ENCODE data around the gene ARHGAP26.

ARHGAP26 gene

DNA sequence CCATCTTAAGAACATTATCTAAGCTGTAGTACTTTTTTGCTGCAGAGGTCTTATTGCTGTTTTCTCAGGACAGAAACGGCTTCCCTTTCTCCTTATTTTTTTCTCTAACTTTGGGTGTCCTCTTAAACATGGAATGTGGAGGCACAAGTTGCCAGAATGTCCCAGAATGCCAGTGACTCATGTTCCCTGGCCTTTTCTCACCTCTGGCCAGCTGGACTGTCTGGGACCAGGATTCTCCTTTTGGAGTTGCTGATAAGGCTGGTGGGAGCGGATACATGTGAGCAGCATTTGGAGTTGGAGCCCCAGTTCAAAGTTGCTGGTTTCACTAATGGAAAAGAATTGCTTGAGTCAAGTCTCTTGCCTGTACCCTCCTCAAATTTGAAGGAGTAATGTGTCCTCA, 112.8 kb downstream of the ARHGAP26 start:
- no peaks in the 10 kb centered on the region for H3K27me3 ChIP-seq (ENCODE audit: control insufficient read depth in 1 of 2, insufficient read depth in 1 of 2, low read length in 2 of 2)
- H3K36me3 ChIP-seq (ENCODE audit: control insufficient read depth in 1 of 2, insufficient read depth in 2 of 2, low read depth in 1 of 2, low read length in 2 of 2) = peaks cover 2 to 3% of the 10 kb centered on the region in 2 experiments
- H3K79me1 ChIP-seq (replicated peaks; ENCODE audit: low read length, poor library complexity, severe bottlenecking) = peaks cover 2% of the 10 kb centered on the region
- no peak overlapping the region for H2BK5ac ChIP-seq (ENCODE audit: low read depth, low read length, poor library complexity, severe bottlenecking)
- H3K14ac ChIP-seq (ENCODE audit: low read length in 2 of 2) = no peak overlapping the region
- H3K9me3 ChIP-seq (ENCODE audit: control insufficient read depth, low read length) = no peaks in the 10 kb centered on the region
- H3K4me2 ChIP-seq (ENCODE audit: low read length, poor library complexity, severe bottlenecking) = no peak overlapping the region
- no peak overlapping the region for H3K27ac ChIP-seq (ENCODE audit: low read length, poor library complexity, severe bottlenecking)
- H4K91ac ChIP-seq (ENCODE audit: low read length) = no peak overlapping the region
- no peak overlapping the region for H3K18ac ChIP-seq (ENCODE audit: low read depth in 1 of 2, low read length in 2 of 2)
- H3K4ac ChIP-seq (ENCODE audit: low read depth in 1 of 2, low read length in 2 of 2) = peak overlapping the region in 1 of 2 experiments; percentile 40
- no peak overlapping the region for H2BK15ac ChIP-seq (ENCODE audit: low read depth, poor library complexity, severe bottlenecking)
- no peak overlapping the region for H3K4me3 ChIP-seq (ENCODE audit: insufficient read depth in 1 of 2, low read depth in 1 of 2, low read length in 2 of 2)
- H4K8ac ChIP-seq (ENCODE audit: low read length) = no peak overlapping the region
- H3K23ac ChIP-seq (ENCODE audit: low read length in 2 of 2) = no peak overlapping the region
- no peak overlapping the region for H2BK12ac ChIP-seq (ENCODE audit: low read length in 2 of 2)
- peaks cover 2% of the 10 kb centered on the region for H3K4me1 ChIP-seq (ENCODE audit: control insufficient read depth, insufficient read depth, low read depth, low read length)
- no peak overlapping the region for H2AFZ ChIP-seq (ENCODE audit: low read depth, low read length)
- no peak overlapping the region for H2BK120ac ChIP-seq (ENCODE audit: low read depth, low read length)
- WGBS = 58% methylated on average over 2 of the region's 2 CpGs
- peak; percentile 62 for DNase-seq
- no peak overlapping the region for H2AK5ac ChIP-seq (ENCODE audit: low read length, severe bottlenecking)
- H3K9ac ChIP-seq (ENCODE audit: low read length) = no peak overlapping the region

GRCh38 chr5:142883438-142883837, 113.3 kb downstream of the ARHGAP26 start:
- H3K18ac ChIP-seq (ENCODE audit: low read depth in 1 of 2, low read length in 2 of 2) = no peak overlapping the region
- no peak overlapping the region for H4K8ac ChIP-seq (ENCODE audit: low read length)
- H3K4me2 ChIP-seq (ENCODE audit: low read length, poor library complexity, severe bottlenecking) = no peak overlapping the region
- peak overlapping the region; percentile 41 for H2AK5ac ChIP-seq (ENCODE audit: low read length, severe bottlenecking)
- H3K4me1 ChIP-seq (ENCODE audit: control insufficient read depth, insufficient read depth, low read depth, low read length) = peaks cover 2% of the 10 kb centered on the region
- H3K23ac ChIP-seq (ENCODE audit: low read length in 2 of 2) = no peak overlapping the region
- DNase-seq = no peak
- H3K9me3 ChIP-seq (ENCODE audit: control insufficient read depth, low read length) = no peaks in the 10 kb centered on the region
- no peak overlapping the region for H3K9ac ChIP-seq (ENCODE audit: low read length)
- H2AFZ ChIP-seq (ENCODE audit: low read depth, low read length) = no peak overlapping the region
- H2BK120ac ChIP-seq (ENCODE audit: low read depth, low read length) = no peak overlapping the region
- H2BK15ac ChIP-seq (ENCODE audit: low read depth, poor library complexity, severe bottlenecking) = no peak overlapping the region
- 93% methylated on average over 3 of the region's 4 CpGs for WGBS
- H3K27me3 ChIP-seq (ENCODE audit: control insufficient read depth in 1 of 2, insufficient read depth in 1 of 2, low read length in 2 of 2) = no peaks in the 10 kb centered on the region
- H3K27ac ChIP-seq (ENCODE audit: low read length, poor library complexity, severe bottlenecking) = no peak overlapping the region
- H2BK5ac ChIP-seq (ENCODE audit: low read depth, low read length, poor library complexity, severe bottlenecking) = no peak overlapping the region
- H3K79me1 ChIP-seq (replicated peaks; ENCODE audit: low read length, poor library complexity, severe bottlenecking) = peaks cover 2% of the 10 kb centered on the region
- H3K4ac ChIP-seq (ENCODE audit: low read depth in 1 of 2, low read length in 2 of 2) = no peak overlapping the region
- H3K14ac ChIP-seq (ENCODE audit: low read length in 2 of 2) = no peak overlapping the region
- no peak overlapping the region for H2BK12ac ChIP-seq (ENCODE audit: low read length in 2 of 2)
- no peak overlapping the region for H4K91ac ChIP-seq (ENCODE audit: low read length)
- H3K36me3 ChIP-seq (ENCODE audit: control insufficient read depth in 1 of 2, insufficient read depth in 2 of 2, low read depth in 1 of 2, low read length in 2 of 2) = peaks cover 2 to 3% of the 10 kb centered on the region in 2 experiments
- H3K4me3 ChIP-seq (ENCODE audit: insufficient read depth in 1 of 2, low read depth in 1 of 2, low read length in 2 of 2) = no peak overlapping the region

DNA sequence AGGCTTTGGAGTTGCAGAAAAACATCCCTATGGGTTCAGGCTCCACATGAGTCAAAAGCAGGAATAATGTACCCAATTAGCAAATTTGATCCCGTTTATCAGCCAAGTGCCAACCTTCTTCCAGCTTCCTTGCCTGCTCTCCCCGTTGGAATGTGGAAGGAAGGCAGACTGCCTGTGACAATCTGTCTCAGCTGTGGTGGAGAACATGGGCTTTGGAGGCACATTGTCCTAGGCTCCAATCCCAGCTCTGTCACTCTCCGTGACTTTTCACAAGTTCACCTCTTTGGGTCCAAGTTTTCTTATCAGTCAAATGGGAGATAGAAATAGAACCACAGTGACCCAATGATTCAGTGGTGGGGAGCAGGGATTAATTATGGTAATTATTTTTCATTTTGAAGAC, 113.9 kb downstream of the ARHGAP26 start:
- H4K8ac ChIP-seq (ENCODE audit: low read length) = no peak overlapping the region
- peaks cover 2% of the 10 kb centered on the region for H3K79me1 ChIP-seq (replicated peaks; ENCODE audit: low read length, poor library complexity, severe bottlenecking)
- H3K4me1 ChIP-seq (ENCODE audit: control insufficient read depth, insufficient read depth, low read depth, low read length) = peaks cover 2% of the 10 kb centered on the region
- H2BK15ac ChIP-seq (ENCODE audit: low read depth, poor library complexity, severe bottlenecking) = no peak overlapping the region
- H3K4me3 ChIP-seq (ENCODE audit: insufficient read depth in 1 of 2, low read depth in 1 of 2, low read length in 2 of 2) = no peak overlapping the region
- no peaks in the 10 kb centered on the region for H3K27me3 ChIP-seq (ENCODE audit: control insufficient read depth in 1 of 2, insufficient read depth in 1 of 2, low read length in 2 of 2)
- H2BK12ac ChIP-seq (ENCODE audit: low read length in 2 of 2) = peak overlapping the region in 1 of 2 experiments; percentile 15
- H3K36me3 ChIP-seq (ENCODE audit: control insufficient read depth in 1 of 2, insufficient read depth in 2 of 2, low read depth in 1 of 2, low read length in 2 of 2) = peaks cover 2 to 3% of the 10 kb centered on the region in 2 experiments
- no peak overlapping the region for H4K91ac ChIP-seq (ENCODE audit: low read length)
- H3K23ac ChIP-seq (ENCODE audit: low read length in 2 of 2) = no peak overlapping the region
- no peak overlapping the region for H3K27ac ChIP-seq (ENCODE audit: low read length, poor library complexity, severe bottlenecking)
- no peak overlapping the region for H3K4ac ChIP-seq (ENCODE audit: low read depth in 1 of 2, low read length in 2 of 2)
- H2BK120ac ChIP-seq (ENCODE audit: low read depth, low read length) = no peak overlapping the region
- H3K9me3 ChIP-seq (ENCODE audit: control insufficient read depth, low read length) = no peaks in the 10 kb centered on the region
- H2AK5ac ChIP-seq (ENCODE audit: low read length, severe bottlenecking) = no peak overlapping the region
- 78% methylated on average over 3 of the region's 3 CpGs for WGBS
- H3K9ac ChIP-seq (ENCODE audit: low read length) = no peak overlapping the region
- H3K14ac ChIP-seq (ENCODE audit: low read length in 2 of 2) = peak overlapping the region in 1 of 2 experiments; percentile 76
- no peak overlapping the region for H3K4me2 ChIP-seq (ENCODE audit: low read length, poor library complexity, severe bottlenecking)
- DNase-seq = no peak
- no peak overlapping the region for H2BK5ac ChIP-seq (ENCODE audit: low read depth, low read length, poor library complexity, severe bottlenecking)
- H3K18ac ChIP-seq (ENCODE audit: low read depth in 1 of 2, low read length in 2 of 2) = no peak overlapping the region
- no peak overlapping the region for H2AFZ ChIP-seq (ENCODE audit: low read depth, low read length)

DNA sequence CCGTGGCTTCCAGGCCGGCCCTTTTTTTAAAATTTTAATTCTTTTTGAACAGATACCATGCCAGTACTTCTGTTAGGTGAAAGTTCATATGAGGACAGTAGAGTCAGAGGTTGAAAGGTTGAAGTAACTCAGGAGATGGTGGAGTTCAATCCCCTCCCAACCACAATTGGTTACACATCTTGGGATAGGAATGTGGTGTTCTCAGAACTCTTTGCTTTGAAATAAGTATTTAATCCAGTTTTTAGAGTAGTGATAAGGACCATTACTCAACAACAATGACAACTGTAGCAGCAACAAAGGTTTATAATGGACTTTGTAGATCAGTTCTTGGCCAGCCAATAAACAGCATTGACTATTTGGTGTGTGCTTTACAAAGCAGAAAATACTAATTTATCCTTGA, 116.0 kb downstream of the ARHGAP26 start:
- Histone ChIP-seq H4K8ac (ENCODE audit: low read length) (no peak overlapping the region), H3K27ac (ENCODE audit: low read length, poor library complexity, severe bottlenecking) (no peak overlapping the region), H3K9ac (ENCODE audit: low read length) (no peak overlapping the region), H3K9me3 (ENCODE audit: control insufficient read depth, low read length) (no peaks in the 10 kb centered on the region), H2BK12ac (ENCODE audit: low read length in 2 of 2) (no peak overlapping the region), H3K18ac (ENCODE audit: low read depth in 1 of 2, low read length in 2 of 2) (no peak overlapping the region), H2BK120ac (ENCODE audit: low read depth, low read length) (no peak overlapping the region), H3K4ac (ENCODE audit: low read depth in 1 of 2, low read length in 2 of 2) (no peak overlapping the region), H3K23ac (ENCODE audit: low read length in 2 of 2) (no peak overlapping the region), H2BK5ac (ENCODE audit: low read depth, low read length, poor library complexity, severe bottlenecking) (no peak overlapping the region), H3K36me3 (ENCODE audit: control insufficient read depth in 1 of 2, insufficient read depth in 2 of 2, low read depth in 1 of 2, low read length in 2 of 2) (peaks cover 0 to 2% of the 10 kb centered on the region in 2 experiments), H2BK15ac (ENCODE audit: low read depth, poor library complexity, severe bottlenecking) (no peak overlapping the region), H3K79me1 (replicated peaks; ENCODE audit: low read length, poor library complexity, severe bottlenecking) (peaks cover 6% of the 10 kb centered on the region), H2AK5ac (ENCODE audit: low read length, severe bottlenecking) (no peak overlapping the region), H3K27me3 (ENCODE audit: control insufficient read depth in 1 of 2, insufficient read depth in 1 of 2, low read length in 2 of 2) (no peaks in the 10 kb centered on the region), H2AFZ (ENCODE audit: low read depth, low read length) (no peak overlapping the region), H3K4me3 (ENCODE audit: insufficient read depth in 1 of 2, low read depth in 1 of 2, low read length in 2 of 2) (no peak overlapping the region), H3K4me1 (ENCODE audit: control insufficient read depth, insufficient read depth, low read depth, low read length) (no peaks in the 10 kb centered on the region), H3K4me2 (ENCODE audit: low read length, poor library complexity, severe bottlenecking) (no peak overlapping the region), H3K14ac (ENCODE audit: low read length in 2 of 2) (no peak overlapping the region), H4K91ac (ENCODE audit: low read length) (no peak overlapping the region)
- DNase-seq = no peak
- WGBS = no CpG with 5 or more reads among the region's 2 CpGs
